GM18526 (cell line): ENCODE measurements around the gene CNTD1.

Source experiments
- POLR2A ChIP-seq: IDR thresholded peaks from 3 replicates; pipeline ENCODE4 v1.6.1; 2011; ENCODE audit not compliant: insufficient read length; ENCODE audit errors: extremely low read depth

CNTD1 gene

GRCh38 chr17:42845918-42846593 is 47.4 kb downstream of the CNTD1 start:
- TF ChIP-seq POLR2A = no peak

GRCh38 chr17:42846594-42847280 is 48.1 kb downstream of the CNTD1 start:
- TF ChIP-seq POLR2A = no peak

GRCh38 chr17:42848093-42848492 is 49.4 kb downstream of the CNTD1 start:
- no peak for TF ChIP-seq POLR2A

- TF ChIP-seq POLR2A = no peak
Observed at GRCh38 chr17:42849031-42849430, 50.4 kb downstream of the CNTD1 start.

GRCh38 chr17:42849451-42850181 is 51.0 kb downstream of the CNTD1 start:
- no peak for TF ChIP-seq POLR2A

- TF ChIP-seq POLR2A = no peak
Observed at GRCh38 chr17:42850954-42851353, 52.3 kb downstream of the CNTD1 start, which contains the start of gene AOC3. Gene AOC3, plus strand, starts transcription at chr17:42851199. Its CDS starts 145 bp downstream, at chr17:42851344.

GRCh38 chr17:42852351-42852750 is 53.7 kb downstream of the CNTD1 start:
- no peak for TF ChIP-seq POLR2A

GRCh38 chr17:42853004-42853403 is 54.3 kb downstream of the CNTD1 start:
- no peak for TF ChIP-seq POLR2A

GRCh38 chr17:42853597-42853967 is 54.9 kb downstream of the CNTD1 start:
- TF ChIP-seq POLR2A = no peak

- no peak for TF ChIP-seq POLR2A
Observed at GRCh38 chr17:42853968-42854790, 55.5 kb downstream of the CNTD1 start.

GRCh38 chr17:42855048-42855596 is 56.5 kb downstream of the CNTD1 start:
- no peak for TF ChIP-seq POLR2A

- no peak for TF ChIP-seq POLR2A
Observed at GRCh38 chr17:42857389-42857788, 58.7 kb downstream of the CNTD1 start.
